GM23338 (cell line): Measurements from ENCODE around the gene NEDD4. TPM values are rescaled to one million over a fixed set of nuclear protein-coding genes. Genes with fewer than 3 reads are reported as not detected.

ENCODE experiments used
- ATAC-seq: fragments of 200-7000 bp; cut with Tn5 transposase; 3 replicates; pipeline ENCODE4 v1.9.1; 2020
- DNase-seq: peaks from one replicate; pipeline ENCODE4 v3.0.0-alpha.2; 2015; ENCODE audit warnings: low spot score
- H2AFZ ChIP-seq: fragments of 200-600 bp; sonication (generic); 2 replicates; pipeline ENCODE4 v1.8.0; 2016; ENCODE audit warnings: antibody characterized with exemption, mild to moderate bottlenecking, moderate library complexity
- H3F3A ChIP-seq: fragments of 200-600 bp; sonication (generic); replicated peaks from 2 replicates; pipeline ENCODE4 v1.8.0; 2017; ENCODE audit warnings: antibody characterized with exemption, mixed run types, low read depth
- H3K27ac ChIP-seq: fragments of 200-600 bp; sonication (generic); 2 replicates; pipeline ENCODE4 v1.6.1; 2016; ENCODE audit warnings: low read depth
- H3K27me3 ChIP-seq: fragments of 200-600 bp; sonication (generic); 2 replicates; pipeline ENCODE4 v1.8.0; 2016; ENCODE audit warnings: mild to moderate bottlenecking, mixed run types, moderate library complexity; ENCODE audit not compliant: insufficient read depth
- H3K36me3 ChIP-seq: fragments of 200-600 bp; sonication (generic); 2 replicates; pipeline ENCODE4 v1.8.0; 2016; ENCODE audit warnings: mild to moderate bottlenecking; ENCODE audit not compliant: insufficient read depth
- H3K4me1 ChIP-seq: fragments of 200-600 bp; sonication (generic); 2 replicates; pipeline ENCODE4 v1.8.0; 2016; ENCODE audit warnings: mild to moderate bottlenecking, moderate library complexity; ENCODE audit not compliant: insufficient read depth
- H3K4me2 ChIP-seq: fragments of 200-600 bp; sonication (generic); 2 replicates; pipeline ENCODE4 v1.7.1; 2017; ENCODE audit warnings: mixed run types
- H3K4me3 ChIP-seq: fragments of 200-600 bp; sonication (generic); 2 replicates; pipeline ENCODE4 v1.6.1; 2016; ENCODE audit warnings: mixed run types
- H3K79me2 ChIP-seq: fragments of 200-600 bp; sonication (generic); replicated peaks from 2 replicates; pipeline ENCODE4 v1.8.0; 2017; ENCODE audit warnings: mild to moderate bottlenecking; ENCODE audit not compliant: insufficient read depth
- H3K9me2 ChIP-seq: fragments of 200-600 bp; sonication (generic); 2 replicates; pipeline ENCODE4 v1.8.0; 2017; ENCODE audit not compliant: insufficient read depth
- H4K20me1 ChIP-seq: fragments of 200-600 bp; sonication (generic); replicated peaks from 2 replicates; pipeline ENCODE4 v1.8.0; 2017; ENCODE audit warnings: mild to moderate bottlenecking; ENCODE audit not compliant: insufficient read depth
- H3K27ac Mint-ChIP-seq: 2 replicates; pipeline ENCODE4 v1.8.0; 2020; ENCODE audit warnings: inconsistent platforms, mild to moderate bottlenecking, moderate library complexity, mixed read lengths
- H3K27me3 Mint-ChIP-seq: 3 replicates; pipeline ENCODE4 v1.8.0; 2022; ENCODE audit warnings: low read depth, mild to moderate bottlenecking, moderate library complexity, mixed read lengths, inconsistent platforms; ENCODE audit not compliant: insufficient read depth, poor library complexity
- H3K36me3 Mint-ChIP-seq: 3 replicates; pipeline ENCODE4 v1.8.0; 2021; ENCODE audit warnings: low read depth, mild to moderate bottlenecking, inconsistent platforms, moderate library complexity, mixed read lengths
- H3K4me1 Mint-ChIP-seq: 3 replicates; pipeline ENCODE4 v1.8.0; 2020; ENCODE audit warnings: mild to moderate bottlenecking, inconsistent platforms, mixed read lengths
- H3K4me3 Mint-ChIP-seq: 3 replicates; pipeline ENCODE4 v1.8.0; 2021; ENCODE audit warnings: moderate library complexity, mild to moderate bottlenecking, inconsistent platforms, mixed read lengths
- H3K9me3 Mint-ChIP-seq: 3 replicates; pipeline ENCODE4 v1.8.0; 2020; ENCODE audit warnings: moderate library complexity, mild to moderate bottlenecking, inconsistent platforms, mixed read lengths
- CREB1 ChIP-seq: fragments of 250-450 bp; sonication (Bioruptor Pico); IDR thresholded peaks from 2 replicates; pipeline ENCODE4 v1.5.0; 2020; ENCODE audit warnings: low read depth, mild to moderate bottlenecking, moderate library complexity
- CTCF ChIP-seq, 2 experiments: fragments of 200-600 bp in 1 of 2; sonication (generic) in 1 of 2; conservative IDR thresholded peaks; 2 replicates each; pipeline versions ENCODE4 v1.5.1 to v1.6.1; 2016 to 2017; ENCODE audit warnings: antibody characterized with exemption in 2 of 2, low read depth in 2 of 2, mild to moderate bottlenecking in 2 of 2, moderate library complexity in 1 of 2
- ETS1 ChIP-seq: IDR thresholded peaks from 2 replicates; pipeline ENCODE4 v1.6.1; 2016; ENCODE audit warnings: antibody characterized with exemption
- EZH2 ChIP-seq: fragments of 200-600 bp; sonication (generic); IDR thresholded peaks from one replicate; pipeline ENCODE4 v1.8.0; 2017; ENCODE audit warnings: antibody characterized with exemption, mild to moderate bottlenecking, low read depth; ENCODE audit not compliant: unreplicated experiment
- EZH2phosphoT487 ChIP-seq: fragments of 200-600 bp; sonication (generic); IDR thresholded peaks from one replicate; pipeline ENCODE4 v1.8.1; 2018; ENCODE audit warnings: antibody characterized with exemption; ENCODE audit not compliant: unreplicated experiment
- JUNB ChIP-seq: IDR thresholded peaks from one replicate; pipeline ENCODE4 v1.6.1; 2016; ENCODE audit warnings: antibody characterized with exemption; ENCODE audit not compliant: unreplicated experiment
- NANOG ChIP-seq: IDR thresholded peaks from 2 replicates; pipeline ENCODE4 v1.6.1; 2016; ENCODE audit warnings: antibody characterized with exemption, borderline replicate concordance
- POLR2AphosphoS5 ChIP-seq: IDR thresholded peaks from 2 replicates; pipeline ENCODE4 v1.6.1; 2016; ENCODE audit warnings: antibody characterized with exemption, low read depth
- STAT1 ChIP-seq: IDR thresholded peaks from one replicate; pipeline ENCODE4 v1.6.1; 2016; ENCODE audit warnings: antibody characterized with exemption; ENCODE audit not compliant: unreplicated experiment
- ZNF114 ChIP-seq: fragments of 250-450 bp; sonication (Bioruptor Pico); IDR thresholded peaks from 2 replicates; pipeline ENCODE4 v1.5.0; 2020; ENCODE audit warnings: mild to moderate bottlenecking, moderate library complexity
- ZNF331 ChIP-seq: fragments of 250-450 bp; sonication (Bioruptor Pico); IDR thresholded peaks from 2 replicates; pipeline ENCODE4 v1.5.0; 2020; ENCODE audit warnings: low read depth, mild to moderate bottlenecking, moderate library complexity
- ZNF462 ChIP-seq: fragments of 250-450 bp; sonication (Bioruptor Pico); IDR thresholded peaks from 2 replicates; pipeline ENCODE4 v1.5.0; 2020; ENCODE audit warnings: mild to moderate bottlenecking, moderate library complexity
- polyA plus RNA-seq: library from polyadenylated mRNA; unstranded; fragments of >200 nt; fragmentation: Nextera tagmentation; extraction: Ambion mirVana; gene quantifications from 2 replicates; pipeline ENCODE4 v1.2.1, GENCODE V29; 2016
- total RNA-seq: library from RNA; depleted of rRNA; stranded (reverse); fragments of >200 nt; shearing (Covaris generic); gene quantifications from 2 replicates; pipeline ENCODE4 v1.2.3, GENCODE V29; 2014
- TF ChIP-seq, protein P1 (sequence below): IDR thresholded peaks from one replicate; pipeline ENCODE4 v1.6.1; 2018; ENCODE audit warnings: antibody characterized with exemption; ENCODE audit not compliant: unreplicated experiment

The NEDD4 gene
- total and polyA plus RNA-seq, 2 experiments from 2014 or later = 2.1 to 7.2 TPM

- Mint-ChIP-seq H3K27ac (no peak overlapping the region), H3K4me1 (peaks cover 4% of the 10 kb centered on the region; the same call in 2 of the 3 replicates), H3K36me3 (no peaks in the 10 kb centered on the region), H3K4me3 (no peak overlapping the region), H3K9me3 (no peaks in the 10 kb centered on the region), H3K27me3 (no peaks in the 10 kb centered on the region)
- Histone ChIP-seq H3K36me3 (no peaks in the 10 kb centered on the region), H3K27ac (no peak overlapping the region), H3K27me3 (no peaks in the 10 kb centered on the region), H3K4me1 (no peaks in the 10 kb centered on the region), H3K4me3 (no peak overlapping the region), H3F3A (no peaks in the 10 kb centered on the region), H3K79me2 (no peaks in the 10 kb centered on the region), H4K20me1 (no peaks in the 10 kb centered on the region), H3K9me2 (no peaks in the 10 kb centered on the region), H3K4me2 (no peak overlapping the region), H2AFZ (no peak overlapping the region)
- ATAC-seq (no peak), DNase-seq (no peak)
- no peak for TF ChIP-seq ZNF462 (CRISPR knock-in tag)
- no peak for TF ChIP-seq ETS1
- TF ChIP-seq NANOG = no peak
- TF ChIP-seq CREB1 (CRISPR knock-in tag) = no peak
- no peak for TF ChIP-seq ZNF114 (CRISPR knock-in tag)
- TF ChIP-seq POLR2AphosphoS5 = no peak
- TF ChIP-seq STAT1 = no peak
- no peak for TF ChIP-seq CTCF (conservative IDR thresholded peaks at IDR 0.05; ENCODE audit: low read depth in 2 of 2)
- TF ChIP-seq, protein P1, sequence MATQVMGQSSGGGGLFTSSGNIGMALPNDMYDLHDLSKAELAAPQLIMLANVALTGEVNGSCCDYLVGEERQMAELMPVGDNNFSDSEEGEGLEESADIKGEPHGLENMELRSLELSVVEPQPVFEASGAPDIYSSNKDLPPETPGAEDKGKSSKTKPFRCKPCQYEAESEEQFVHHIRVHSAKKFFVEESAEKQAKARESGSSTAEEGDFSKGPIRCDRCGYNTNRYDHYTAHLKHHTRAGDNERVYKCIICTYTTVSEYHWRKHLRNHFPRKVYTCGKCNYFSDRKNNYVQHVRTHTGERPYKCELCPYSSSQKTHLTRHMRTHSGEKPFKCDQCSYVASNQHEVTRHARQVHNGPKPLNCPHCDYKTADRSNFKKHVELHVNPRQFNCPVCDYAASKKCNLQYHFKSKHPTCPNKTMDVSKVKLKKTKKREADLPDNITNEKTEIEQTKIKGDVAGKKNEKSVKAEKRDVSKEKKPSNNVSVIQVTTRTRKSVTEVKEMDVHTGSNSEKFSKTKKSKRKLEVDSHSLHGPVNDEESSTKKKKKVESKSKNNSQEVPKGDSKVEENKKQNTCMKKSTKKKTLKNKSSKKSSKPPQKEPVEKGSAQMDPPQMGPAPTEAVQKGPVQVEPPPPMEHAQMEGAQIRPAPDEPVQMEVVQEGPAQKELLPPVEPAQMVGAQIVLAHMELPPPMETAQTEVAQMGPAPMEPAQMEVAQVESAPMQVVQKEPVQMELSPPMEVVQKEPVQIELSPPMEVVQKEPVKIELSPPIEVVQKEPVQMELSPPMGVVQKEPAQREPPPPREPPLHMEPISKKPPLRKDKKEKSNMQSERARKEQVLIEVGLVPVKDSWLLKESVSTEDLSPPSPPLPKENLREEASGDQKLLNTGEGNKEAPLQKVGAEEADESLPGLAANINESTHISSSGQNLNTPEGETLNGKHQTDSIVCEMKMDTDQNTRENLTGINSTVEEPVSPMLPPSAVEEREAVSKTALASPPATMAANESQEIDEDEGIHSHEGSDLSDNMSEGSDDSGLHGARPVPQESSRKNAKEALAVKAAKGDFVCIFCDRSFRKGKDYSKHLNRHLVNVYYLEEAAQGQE = no peak
- no peak for TF ChIP-seq EZH2
- TF ChIP-seq ZNF331 (CRISPR knock-in tag) = no peak
- no peak for TF ChIP-seq JUNB
- TF ChIP-seq EZH2phosphoT487 = no peak
Observed at GRCh38 chr15:55915221-55915620, 78.2 kb downstream of the NEDD4 start.
